ENCODE data around the gene GRN. TPM values are rescaled to one million over a fixed set of nuclear protein-coding genes. Genes with fewer than 3 reads are reported as not detected.

Gene GRN
- total RNA-seq, 1 experiment from 2014 or later: 206 TPM

GRCh38 chr17:44362949-44363612 is 18.0 kb downstream of the GRN start:
- H3K27me3 ChIP-seq (ENCODE audit: insufficient read depth, low read length): no peaks in the 10 kb centered on the region
- peak overlapping the region; percentile 93 for H3K4me2 ChIP-seq (ENCODE audit: low read length)
- CTCF ChIA-PET: interaction anchor here (0.7 to 2.1 kb wide), 15 partner anchors 9 to 425 kb away, joined by 3 to 12 read pairs (median 5); partner anchors contain the start of genes GRN and HROB
- peaks cover 7 to 27% of the 10 kb centered on the region in 2 experiments; a peak in 3 of 4 replicates for H3K4me1 ChIP-seq (ENCODE audit: control insufficient read depth in 1 of 2, insufficient read depth in 2 of 2, low read length in 2 of 2)
- TF ChIP-seq, protein P1, sequence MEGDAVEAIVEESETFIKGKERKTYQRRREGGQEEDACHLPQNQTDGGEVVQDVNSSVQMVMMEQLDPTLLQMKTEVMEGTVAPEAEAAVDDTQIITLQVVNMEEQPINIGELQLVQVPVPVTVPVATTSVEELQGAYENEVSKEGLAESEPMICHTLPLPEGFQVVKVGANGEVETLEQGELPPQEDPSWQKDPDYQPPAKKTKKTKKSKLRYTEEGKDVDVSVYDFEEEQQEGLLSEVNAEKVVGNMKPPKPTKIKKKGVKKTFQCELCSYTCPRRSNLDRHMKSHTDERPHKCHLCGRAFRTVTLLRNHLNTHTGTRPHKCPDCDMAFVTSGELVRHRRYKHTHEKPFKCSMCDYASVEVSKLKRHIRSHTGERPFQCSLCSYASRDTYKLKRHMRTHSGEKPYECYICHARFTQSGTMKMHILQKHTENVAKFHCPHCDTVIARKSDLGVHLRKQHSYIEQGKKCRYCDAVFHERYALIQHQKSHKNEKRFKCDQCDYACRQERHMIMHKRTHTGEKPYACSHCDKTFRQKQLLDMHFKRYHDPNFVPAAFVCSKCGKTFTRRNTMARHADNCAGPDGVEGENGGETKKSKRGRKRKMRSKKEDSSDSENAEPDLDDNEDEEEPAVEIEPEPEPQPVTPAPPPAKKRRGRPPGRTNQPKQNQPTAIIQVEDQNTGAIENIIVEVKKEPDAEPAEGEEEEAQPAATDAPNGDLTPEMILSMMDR (IDR thresholded peaks at IDR 0.05 in 2 of 3, conservative IDR thresholded peaks at IDR 0.05 in 1 of 3; ENCODE audit: borderline replicate concordance in 1 of 3, insufficient read depth in 1 of 3, low read depth in 2 of 3, low read length in 2 of 3): 0 out of 6 replicates have a peak, but pooled peaks of 1 of the 3 experiments have one; percentile 2
- TF ChIP-seq TCF7L2 (IDR thresholded peaks at IDR 0.05; ENCODE audit: borderline replicate concordance, extremely low read depth, insufficient read depth, insufficient read length) (no peak), EZH2 (IDR thresholded peaks at IDR 0.05) (no peak), ATF3 (IDR thresholded peaks at IDR 0.05) (no peak), POLR2AphosphoS5 (IDR thresholded peaks at IDR 0.05; ENCODE audit: low read depth, low read length) (no peak)
- DNase-seq (ENCODE audit: low read depth, low spot score): no peak
- peak; percentile 46 for ATAC-seq
- POLR2A ChIA-PET: interaction anchor here (0.6 to 1.0 kb wide), 2 partner anchors 22 to 163 kb away, joined by 3 read pairs; partner anchors contain the start of gene ATXN7L3
- H3K9me2 ChIP-seq (ENCODE audit: insufficient read depth): no peaks in the 10 kb centered on the region
- no peaks in the 10 kb centered on the region for H3K36me3 ChIP-seq (ENCODE audit: control insufficient read depth in 1 of 2, insufficient read depth in 2 of 2, low read length in 2 of 2)
- H4K20me1 ChIP-seq (ENCODE audit: insufficient read depth): no peaks in the 10 kb centered on the region
- H3K27ac ChIP-seq (ENCODE audit: low read depth, low read length): peak overlapping the region; percentile 72; the same call in 1 of the 2 replicates
- intact Hi-C loops (cut with micrococcal nuclease): loop anchor here (10.0 kb wide), 1 partner anchor 458 kb away; the partner anchor contains the start of gene MPP2
- BruUV-seq (replicated peaks): no TSS peak
- H3K9me3 ChIP-seq (ENCODE audit: control insufficient read depth in 1 of 2, insufficient read depth in 1 of 2, low read depth in 1 of 2, low read length in 2 of 2): no peaks in the 10 kb centered on the region
- RAD21 ChIA-PET (ENCODE audit: low non-redundant PET in 1 of 2, low total read pairs in 2 of 2, uncharacterized antibody in 2 of 2, unreplicated experiment in 2 of 2): no interaction called here
- peak overlapping the region; percentile 9 for H2AFZ ChIP-seq (ENCODE audit: low read depth, low read length, poor library complexity, severe bottlenecking)
- peak overlapping the region; percentile 74 for H3K9ac ChIP-seq (ENCODE audit: low read length)
- H3K4me3 ChIP-seq (replicated peaks in 1 of 2; ENCODE audit: low read depth in 1 of 2, low read length in 2 of 2): peak overlapping the region; percentile 60 to 75
- no peaks in the 10 kb centered on the region for H3K79me2 ChIP-seq (ENCODE audit: insufficient read depth, low read length)

Data from HCT116 (cell line).